Left colon (tissue), 2 donors: ENCODE measurements around the gene PHLDA3. TPM values are rescaled to one million over a fixed set of nuclear protein-coding genes. Genes with fewer than 3 reads are reported as not detected.
"Not testable (repeated sequence)": the region's sequence is repeated elsewhere in the genome, so short reads cannot be mapped to it uniquely, and the experiment has no call there.

Experiments
- ATAC-seq: fragments of 200-7000 bp; cut with Tn5 transposase; one replicate; pipeline ENCODE4 v1.9.1; 2020; ENCODE audit warnings: mild to moderate bottlenecking, moderate library complexity
- DNase-seq, 2 donors: peaks; one replicate each; pipeline ENCODE4 v3.0.0-alpha.2; 2020
- intact Hi-C, 2 donors: fragments of 100-400 bp; cut with DNase I in 1 of 2; cut with micrococcal nuclease in 1 of 2; formaldehyde crosslinking; loops; one replicate each; pipeline versions ENCODE4 v1.11.2 to v1.14.0; 2022; cut with DNase I, micrococcal nuclease
- total RNA-seq, 2 donors: library from RNA; stranded (reverse); fragmentation: NEBNext Ultra II Directional; extraction: Animal tissue kit (Norgen Biotek cat#: 25700); gene quantifications; one replicate each; pipeline ENCODE4 v1.2.1, GENCODE V29; 2021
- donor health status: DM: no; HTN: no; CAD: no.
- donor health status: DM: yes; HTN: yes; CAD: no.

The PHLDA3 gene
- total RNA-seq, 2 donors from 2014 or later = 13.1 to 19.3 TPM

GRCh38 chr1:201473296-201473695 is 4.3 kb upstream of the PHLDA3 start:
- intact Hi-C loops = no loop called here
- ATAC-seq (no peak), DNase-seq (no peak)

GRCh38 chr1:201472321-201472720 is 3.3 kb upstream of the PHLDA3 start:
- ATAC-seq, intact Hi-C loops: not testable (repeated sequence)

GRCh38 chr1:201471772-201472171 is 2.8 kb upstream of the PHLDA3 start:
- intact Hi-C loops = no loop called here
- ATAC-seq = no peak
- DNase-seq = no peak

More at GRCh38 chr1:201472321-201472720, 3.3 kb upstream of the PHLDA3 start:
- not testable (repeated sequence) for DNase-seq

GRCh38 chr1:201470581-201470980 is 1.6 kb upstream of the PHLDA3 start:
- ATAC-seq (no peak), DNase-seq (no peak)
- intact Hi-C loops = no loop called here

GRCh38 chr1:201469645-201470074 is 672 bp upstream of the PHLDA3 start:
- DNase-seq (no peak), ATAC-seq (no peak)
- intact Hi-C loops = no loop called here

- ATAC-seq (peak; percentile 59), DNase-seq (peak in 1 of 2 donors; percentile 57)
- intact Hi-C loops = no loop called here
Observed at GRCh38 chr1:201468501-201468843, 516 bp downstream of the PHLDA3 start.

- ATAC-seq = peak; percentile 59
- peak in 1 of 2 donors; percentile 56 for DNase-seq
- intact Hi-C loops = no loop called here
Observed at GRCh38 chr1:201466492-201466891, 2.5 kb downstream of the PHLDA3 start.

GRCh38 chr1:201465698-201466290 is 3.2 kb downstream of the PHLDA3 start:
- intact Hi-C loops = no loop called here
- ATAC-seq (no peak), DNase-seq (no peak)

- intact Hi-C loops = no loop called here
- no peak for DNase-seq
- ATAC-seq = no peak
Observed at GRCh38 chr1:201463071-201463552, 5.9 kb downstream of the PHLDA3 start.

- DNase-seq = peak; percentile 38 to 78
- intact Hi-C loops = no loop called here
- ATAC-seq = peak; percentile 43
Observed at GRCh38 chr1:201461645-201462441, 7.1 kb downstream of the PHLDA3 start.

- DNase-seq (no peak), ATAC-seq (peak; percentile 68)
- intact Hi-C loops = no loop called here
Observed at GRCh38 chr1:201460814-201461644, 8.0 kb downstream of the PHLDA3 start.

GRCh38 chr1:201459775-201460174 is 9.2 kb downstream of the PHLDA3 start:
- DNase-seq (no peak), ATAC-seq (no peak)
- intact Hi-C loops = no loop called here

GRCh38 chr1:201459052-201459451 is 9.9 kb downstream of the PHLDA3 start:
- ATAC-seq = no peak
- no peak for DNase-seq
- intact Hi-C loops = no loop called here

GRCh38 chr1:201457508-201457960 is 11.5 kb downstream of the PHLDA3 start:
- no peak for DNase-seq
- intact Hi-C loops = no loop called here

GRCh38 chr1:201456499-201457309 is 12.3 kb downstream of the PHLDA3 start:
- peak; percentile 16 for ATAC-seq
- peak in 1 of 2 donors; percentile 72 for DNase-seq
- intact Hi-C loops = no loop called here

More at GRCh38 chr1:201457508-201457960, 11.5 kb downstream of the PHLDA3 start:
- no peak for ATAC-seq

GRCh38 chr1:201455098-201455497 is 13.9 kb downstream of the PHLDA3 start:
- intact Hi-C loops = no loop called here
- ATAC-seq (no peak), DNase-seq (no peak)

GRCh38 chr1:201454608-201455007 is 14.4 kb downstream of the PHLDA3 start:
- DNase-seq = no peak
- intact Hi-C loops = no loop called here
- no peak for ATAC-seq

GRCh38 chr1:201452866-201453265 is 16.1 kb downstream of the PHLDA3 start:
- ATAC-seq (no peak), DNase-seq (no peak)
- intact Hi-C loops = no loop called here
